ENCODE results near the gene MTHFD1L.

The MTHFD1L gene

GRCh38 chr6:151131324-151132007 lies 266.0 kb downstream of the MTHFD1L start:
- no peak for DNase-seq

GRCh38 chr6:151136141-151136755 lies 270.7 kb downstream of the MTHFD1L start:
- DNase-seq: no peak

GRCh38 chr6:151137542-151137941 lies 272.0 kb downstream of the MTHFD1L start:
- DNase-seq: no peak

- no peak for DNase-seq
These were observed 274.0 kb downstream of the MTHFD1L start for GRCh38 chr6:151139524-151139923.

GRCh38 chr6:151140767-151141166 lies 275.3 kb downstream of the MTHFD1L start:
- no peak for DNase-seq

- no peak for DNase-seq
These were observed 276.2 kb downstream of the MTHFD1L start for GRCh38 chr6:151141685-151142084.

GRCh38 chr6:151142676-151143075 lies 277.2 kb downstream of the MTHFD1L start:
- DNase-seq: no peak

- no peak for DNase-seq
These were observed 277.8 kb downstream of the MTHFD1L start for GRCh38 chr6:151143337-151143736.

- DNase-seq: no peak
These were observed 278.3 kb downstream of the MTHFD1L start for GRCh38 chr6:151143806-151144205.

- DNase-seq: no peak
These were observed 281.8 kb downstream of the MTHFD1L start for GRCh38 chr6:151147118-151147832.

- DNase-seq: no peak
These were observed 282.6 kb downstream of the MTHFD1L start for GRCh38 chr6:151148111-151148510.

GRCh38 chr6:151149793-151150192 lies 284.3 kb downstream of the MTHFD1L start:
- no peak for DNase-seq
